Measurements from ENCODE around the gene NR6A1.

NR6A1 gene

DNA sequence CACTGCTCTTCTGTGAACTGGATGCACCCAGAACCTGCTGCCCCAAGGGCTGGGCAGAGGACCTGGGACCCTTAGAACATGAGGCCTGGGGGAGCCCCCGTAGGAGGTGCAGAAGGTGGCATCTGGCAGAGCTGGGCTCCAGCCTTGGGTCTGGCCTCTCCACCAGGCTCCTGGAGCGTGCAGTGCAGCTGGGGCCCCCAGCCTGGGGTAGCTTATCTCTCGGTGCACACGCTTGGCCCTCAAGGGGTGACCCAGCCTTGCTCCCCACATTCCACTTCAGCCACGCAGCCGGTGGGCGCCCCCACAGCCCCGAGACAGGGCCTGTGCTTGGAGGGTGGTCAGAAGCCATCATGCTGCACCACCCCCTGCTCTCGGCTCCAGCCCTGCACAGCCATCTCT is 258.3 kb downstream of the NR6A1 start:
- no peak for DNase-seq

DNA sequence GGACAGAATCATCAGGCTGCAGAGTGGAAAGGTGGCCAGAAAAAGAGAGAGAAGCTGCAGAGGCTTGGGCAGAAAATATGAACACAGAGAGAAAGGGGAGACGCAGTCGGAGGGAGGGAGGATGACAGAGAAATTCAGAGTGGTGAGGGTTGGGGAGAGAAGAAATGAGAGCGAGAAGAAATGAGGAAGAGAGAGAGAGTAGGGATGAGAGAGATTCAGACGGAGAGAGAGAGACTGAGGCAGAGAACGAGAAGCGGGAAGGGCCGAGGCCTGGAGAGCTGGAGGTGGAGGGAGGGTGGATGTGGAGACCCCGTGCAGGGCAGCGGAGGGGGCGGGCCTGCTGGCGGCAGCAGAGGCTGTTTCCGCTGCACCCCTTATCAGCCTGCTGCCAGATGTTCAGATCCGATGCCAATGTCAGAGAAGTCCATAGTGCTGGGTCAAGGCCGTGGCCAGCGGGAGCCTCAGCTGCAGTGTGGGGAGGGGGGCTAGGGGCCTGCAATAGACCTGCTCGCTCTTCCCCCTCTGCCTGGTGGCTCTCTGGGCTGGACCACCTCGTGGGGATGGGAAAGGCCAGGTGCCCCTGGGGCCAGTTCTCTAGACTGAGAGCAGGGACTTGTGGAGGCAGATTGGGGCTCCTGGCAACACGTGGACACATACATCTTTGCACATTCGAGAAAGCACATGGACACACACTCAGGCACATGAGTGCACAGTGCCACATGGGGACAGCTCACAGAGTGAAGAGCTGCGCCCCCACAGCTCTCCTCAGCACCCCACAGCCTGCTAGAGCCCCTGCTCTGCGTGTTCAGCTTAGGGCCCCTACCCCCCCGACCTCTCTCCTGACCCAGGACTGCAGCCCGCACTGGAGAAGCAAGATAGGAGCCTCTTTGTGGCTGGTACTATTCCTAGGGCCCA is 259.0 kb downstream of the NR6A1 start:
- DNase-seq, result no peak

DNA sequence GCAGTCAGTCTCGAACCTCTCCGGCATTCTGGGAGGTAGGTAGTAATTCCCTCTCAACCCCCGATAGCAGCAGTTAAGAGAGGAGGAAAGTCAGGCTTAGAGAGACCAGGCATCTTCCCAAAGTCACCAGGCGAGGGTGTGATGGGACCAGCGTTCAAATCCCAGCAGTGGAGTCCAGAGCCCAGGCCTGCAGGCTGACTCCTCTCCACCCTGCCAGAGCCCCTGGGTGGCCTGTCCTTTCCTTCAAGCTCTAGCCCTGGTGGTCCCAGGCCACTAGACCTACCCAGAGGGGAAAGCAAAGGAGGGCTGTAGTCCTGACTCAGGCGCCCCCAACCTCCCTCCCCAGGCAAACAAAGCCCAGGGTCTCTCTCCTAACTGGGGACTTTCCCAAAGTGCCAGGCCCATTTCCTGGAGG is 259.7 kb downstream of the NR6A1 start:
- no peak for DNase-seq

DNA sequence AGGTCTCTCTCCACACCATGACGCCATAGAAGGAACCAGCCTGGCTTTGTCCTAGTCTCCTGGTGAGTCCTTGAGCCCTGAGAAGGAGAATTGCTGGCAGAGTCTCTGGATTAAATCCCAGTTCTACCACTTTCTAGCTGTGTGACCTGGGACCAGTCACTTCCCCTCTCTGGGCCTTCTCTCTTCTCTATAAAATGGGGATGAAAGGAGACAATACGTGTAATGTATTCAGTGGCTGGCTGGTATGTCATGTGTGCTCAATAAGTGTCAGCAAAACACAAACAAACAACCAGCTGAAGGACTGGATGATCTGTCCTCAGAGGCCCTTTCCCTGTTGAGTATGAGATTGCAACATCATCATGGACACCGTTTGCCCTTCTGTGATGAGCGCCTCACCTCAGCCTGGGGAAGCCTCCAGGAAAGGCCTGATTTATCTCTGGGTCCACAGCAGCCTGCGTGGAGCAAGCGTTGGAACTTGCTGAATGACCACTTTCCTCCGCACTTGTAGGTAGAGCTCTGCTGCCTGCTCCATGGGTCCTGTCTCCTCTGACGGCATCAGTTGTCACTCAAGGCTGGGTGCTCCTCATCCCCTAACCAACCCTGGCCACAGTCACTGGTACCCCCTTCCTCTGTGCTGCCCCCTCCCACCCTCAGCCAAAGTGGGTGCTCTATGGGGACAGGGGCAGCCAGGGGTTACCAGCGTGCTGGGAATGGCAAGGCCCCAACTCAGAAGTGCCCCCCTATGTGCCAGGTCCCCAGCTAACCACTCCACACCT is 260.3 kb downstream of the NR6A1 start:
- no peak for DNase-seq

DNA sequence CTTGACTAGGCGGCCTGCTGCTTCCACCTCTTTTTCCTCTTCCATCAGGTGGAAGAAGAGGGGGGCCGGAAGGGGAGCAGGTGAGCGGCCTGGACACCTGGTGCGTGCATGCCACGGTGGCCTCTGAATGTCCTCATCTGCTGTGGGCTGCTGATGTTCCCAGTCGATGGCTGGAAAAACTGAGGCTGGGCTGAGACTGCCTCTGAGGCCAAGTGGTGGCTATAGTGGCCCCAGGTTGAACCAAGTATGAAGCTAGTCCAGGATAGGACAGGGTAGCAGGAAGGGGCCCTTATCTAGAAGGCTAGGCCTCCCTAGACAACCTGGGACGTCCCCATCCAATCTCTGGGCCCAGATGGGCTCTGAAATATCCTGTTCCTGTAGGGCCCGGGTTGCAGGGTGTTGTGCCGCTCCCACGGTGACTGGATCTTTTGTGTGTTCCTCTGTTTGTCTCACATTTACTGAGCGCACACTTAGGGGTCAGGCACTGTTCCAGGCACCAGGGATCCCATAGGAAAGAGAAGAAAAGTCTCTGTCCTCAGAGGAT is 263.2 kb downstream of the NR6A1 start:
- DNase-seq, result no peak

DNA sequence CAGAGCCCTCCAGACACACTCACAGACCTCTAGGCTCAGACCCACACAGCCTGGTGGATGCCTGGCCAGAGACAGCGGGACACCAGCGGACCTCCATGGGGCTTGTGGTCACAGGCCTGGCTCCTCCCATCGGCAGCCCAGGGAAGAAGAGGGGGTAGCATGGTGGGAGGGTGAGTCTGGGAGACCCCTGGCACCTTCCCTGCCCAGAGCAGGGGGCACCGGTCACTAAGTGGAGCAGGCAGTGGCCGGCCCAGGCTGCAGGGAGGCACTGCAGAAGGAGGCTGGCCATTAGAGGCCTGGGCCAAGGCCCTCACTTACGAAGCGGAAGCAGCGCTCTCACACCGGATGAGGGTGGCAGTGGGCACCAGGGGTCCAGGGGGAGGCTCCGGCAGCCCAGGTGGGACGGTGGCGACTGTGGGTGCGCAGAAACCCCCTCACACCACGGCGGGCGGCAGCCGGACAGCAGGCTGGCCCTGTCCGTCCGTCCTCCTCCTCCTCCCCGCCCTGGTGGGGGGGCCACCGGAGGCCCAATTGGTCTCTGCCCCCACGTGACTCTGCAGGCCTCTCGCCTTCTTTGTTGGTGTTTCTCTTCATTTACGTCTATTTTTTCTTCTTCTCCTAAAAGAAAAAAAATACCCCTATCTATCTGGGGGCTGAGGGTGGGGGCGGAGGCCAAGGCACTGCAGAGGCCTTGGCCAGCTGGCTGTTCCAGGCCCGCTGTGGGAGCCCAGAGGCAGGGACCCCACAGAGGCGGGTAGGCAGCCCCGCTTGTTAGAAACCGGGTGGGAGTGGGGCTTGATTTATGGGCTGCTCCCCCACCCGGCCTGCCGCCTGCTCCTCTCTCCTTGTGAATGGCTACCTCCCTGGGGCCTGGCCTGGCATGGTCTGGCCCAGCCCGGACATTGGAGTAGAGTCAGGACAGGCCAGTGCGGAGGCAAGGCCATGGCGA is 263.9 kb downstream of the NR6A1 start, which contains the start of gene NR5A1:
NR5A1 (minus strand) TSS at position 469 of the 949 bp plus-strand sequence. CDS start 4,004 bp downstream, outside the sequence.
- DNase-seq, result no peak

DNA sequence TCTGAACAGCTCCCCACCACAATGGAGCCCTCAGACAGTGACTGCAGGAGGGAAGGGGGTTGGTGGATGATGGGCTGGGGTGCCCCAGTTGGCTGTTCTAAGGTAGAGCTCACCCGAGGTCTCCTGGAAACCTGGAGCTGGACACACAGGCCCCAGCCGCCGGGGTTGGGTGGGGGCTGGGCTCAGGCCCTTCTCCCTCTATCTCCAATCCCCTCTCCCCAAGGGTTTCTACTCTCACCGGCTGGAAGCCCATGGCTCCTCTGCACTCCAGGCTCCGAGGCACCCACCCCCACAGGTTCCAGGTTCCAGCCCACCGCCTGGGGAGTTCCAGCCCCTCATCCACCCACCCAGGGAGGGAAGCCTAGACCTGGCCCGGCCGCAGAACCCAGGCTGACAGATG is 264.7 kb downstream of the NR6A1 start:
- DNase-seq, result no peak

DNA sequence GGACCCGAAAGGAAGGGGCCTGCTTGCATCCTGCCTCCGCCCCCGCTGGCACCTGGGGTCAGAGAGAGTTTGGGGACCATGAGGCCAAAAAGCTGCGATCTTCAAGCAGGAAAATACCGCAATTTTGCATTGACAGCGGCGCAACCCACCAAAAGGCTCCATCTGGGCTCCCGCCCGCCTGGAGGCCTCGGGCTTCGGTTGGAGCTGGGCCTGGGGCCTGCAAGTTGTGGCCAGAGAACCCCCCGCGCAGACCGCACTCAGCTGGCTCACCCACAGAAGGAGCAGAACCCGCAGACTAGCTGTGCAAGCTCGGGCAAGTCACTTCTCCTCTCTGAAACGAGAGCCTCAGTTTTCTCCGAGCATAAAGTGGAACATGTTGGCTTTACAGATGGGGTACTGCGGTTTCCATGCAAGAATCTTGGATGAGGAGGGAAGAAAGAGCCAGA is 265.2 kb downstream of the NR6A1 start:
- no peak for DNase-seq

DNA sequence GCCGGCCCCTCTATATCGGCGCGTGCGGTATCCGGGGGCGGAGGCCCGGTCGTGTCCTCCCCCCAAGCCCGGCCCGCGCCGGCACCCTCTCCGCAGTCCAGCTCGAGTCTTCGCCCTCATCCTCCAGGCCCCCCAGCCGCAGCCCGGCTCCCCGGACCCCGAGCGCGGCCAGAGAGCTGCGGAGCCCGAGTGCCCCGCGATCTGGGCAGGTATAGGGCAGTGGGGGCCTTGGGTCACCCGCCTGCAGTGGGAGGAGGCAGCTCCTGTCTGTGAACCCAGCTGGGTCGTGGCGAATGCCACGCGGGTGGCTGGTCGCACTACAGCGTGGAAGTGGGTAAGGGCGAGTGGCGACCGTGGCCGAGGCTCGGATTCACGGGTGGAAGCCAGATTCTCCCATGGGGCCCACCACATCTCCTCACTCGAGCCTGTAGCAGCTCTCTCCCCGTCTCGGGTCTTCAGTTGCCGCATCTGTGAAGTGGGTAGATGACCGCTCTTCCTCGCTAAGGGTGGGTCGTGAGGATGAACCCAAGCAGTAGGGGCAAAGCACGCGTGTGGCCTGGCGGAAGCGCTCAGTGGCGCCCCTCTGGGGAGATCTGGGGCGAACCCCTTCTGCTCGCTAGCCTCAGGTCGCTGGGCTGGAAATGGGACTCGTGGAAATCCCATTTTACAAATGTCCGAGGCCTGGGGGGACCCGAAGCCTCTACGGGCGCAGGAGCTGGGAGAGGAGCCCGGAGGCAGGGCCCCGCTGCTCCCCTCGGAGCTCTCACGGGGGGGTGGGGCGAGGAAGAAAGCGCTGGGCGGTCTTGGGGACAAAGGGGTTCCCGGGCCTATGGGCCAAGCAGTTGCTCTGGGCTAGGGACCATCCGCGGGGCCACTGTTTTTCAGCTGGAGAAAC is 265.9 kb downstream of the NR6A1 start:
- DNase-seq, result no peak

DNA sequence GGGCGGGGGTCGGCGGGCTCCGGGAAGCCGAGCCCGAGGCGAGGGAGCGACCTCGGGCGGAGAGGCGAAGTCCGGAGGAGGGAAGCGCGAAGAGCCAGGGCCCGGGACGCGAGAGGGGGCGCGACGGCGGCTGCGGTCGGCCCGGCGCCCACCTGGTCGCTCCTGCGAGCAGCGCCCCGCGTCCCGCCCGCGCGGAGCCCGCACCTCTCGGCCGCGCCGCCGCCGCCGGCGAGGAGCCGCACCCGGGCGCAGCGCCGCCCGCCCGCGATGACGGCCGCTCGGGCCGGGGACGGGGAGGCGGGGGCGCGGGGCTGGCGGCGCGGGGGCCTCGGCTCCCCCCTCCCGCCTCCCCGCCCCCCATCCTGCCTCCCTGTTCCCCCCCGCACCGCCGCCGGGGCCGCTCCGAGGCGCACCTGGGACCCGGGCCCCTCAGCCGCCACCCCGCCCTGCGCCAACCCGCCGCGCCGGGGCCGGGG is 266.5 kb downstream of the NR6A1 start:
- DNase-seq, result no peak

DNA sequence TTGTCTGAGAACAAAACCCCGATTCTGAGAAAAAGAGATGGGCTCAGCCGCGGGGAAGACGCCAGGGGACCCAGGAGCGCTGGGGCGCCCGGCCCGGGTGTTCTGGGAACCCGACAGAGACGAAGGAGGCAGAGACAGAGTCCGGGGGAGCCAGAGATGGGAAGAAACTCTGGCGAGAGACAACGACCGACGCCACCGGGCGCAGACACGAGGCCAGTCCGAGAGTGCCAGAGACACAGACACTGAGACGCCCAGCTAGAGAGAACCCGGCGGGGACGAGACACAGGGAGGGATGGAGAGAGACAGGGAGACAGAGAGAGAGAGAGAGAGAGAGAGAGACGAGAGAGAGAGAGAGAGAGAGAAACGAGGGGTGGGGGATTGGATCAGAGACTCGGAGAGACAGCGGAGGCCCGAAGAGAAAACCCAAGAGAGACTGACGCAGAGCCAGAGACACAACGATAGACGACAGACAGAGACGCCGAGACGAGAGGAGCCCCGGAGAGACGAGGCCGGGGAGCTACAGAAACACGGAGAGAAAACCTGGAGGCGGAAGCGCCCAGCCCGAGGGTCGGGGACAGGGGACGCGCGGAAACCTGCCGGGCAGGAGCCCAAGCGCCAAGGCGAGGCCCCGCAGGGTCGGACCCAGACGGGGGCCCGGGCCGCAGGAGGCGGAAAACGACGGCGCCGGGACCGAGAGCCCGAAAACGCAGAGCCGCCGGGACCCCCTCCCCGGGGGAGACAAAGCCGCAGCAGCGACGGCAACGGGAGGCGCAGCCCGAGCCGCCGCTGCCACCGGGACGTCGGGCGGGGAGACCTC is 267.2 kb downstream of the NR6A1 start:
- no peak for DNase-seq

DNA sequence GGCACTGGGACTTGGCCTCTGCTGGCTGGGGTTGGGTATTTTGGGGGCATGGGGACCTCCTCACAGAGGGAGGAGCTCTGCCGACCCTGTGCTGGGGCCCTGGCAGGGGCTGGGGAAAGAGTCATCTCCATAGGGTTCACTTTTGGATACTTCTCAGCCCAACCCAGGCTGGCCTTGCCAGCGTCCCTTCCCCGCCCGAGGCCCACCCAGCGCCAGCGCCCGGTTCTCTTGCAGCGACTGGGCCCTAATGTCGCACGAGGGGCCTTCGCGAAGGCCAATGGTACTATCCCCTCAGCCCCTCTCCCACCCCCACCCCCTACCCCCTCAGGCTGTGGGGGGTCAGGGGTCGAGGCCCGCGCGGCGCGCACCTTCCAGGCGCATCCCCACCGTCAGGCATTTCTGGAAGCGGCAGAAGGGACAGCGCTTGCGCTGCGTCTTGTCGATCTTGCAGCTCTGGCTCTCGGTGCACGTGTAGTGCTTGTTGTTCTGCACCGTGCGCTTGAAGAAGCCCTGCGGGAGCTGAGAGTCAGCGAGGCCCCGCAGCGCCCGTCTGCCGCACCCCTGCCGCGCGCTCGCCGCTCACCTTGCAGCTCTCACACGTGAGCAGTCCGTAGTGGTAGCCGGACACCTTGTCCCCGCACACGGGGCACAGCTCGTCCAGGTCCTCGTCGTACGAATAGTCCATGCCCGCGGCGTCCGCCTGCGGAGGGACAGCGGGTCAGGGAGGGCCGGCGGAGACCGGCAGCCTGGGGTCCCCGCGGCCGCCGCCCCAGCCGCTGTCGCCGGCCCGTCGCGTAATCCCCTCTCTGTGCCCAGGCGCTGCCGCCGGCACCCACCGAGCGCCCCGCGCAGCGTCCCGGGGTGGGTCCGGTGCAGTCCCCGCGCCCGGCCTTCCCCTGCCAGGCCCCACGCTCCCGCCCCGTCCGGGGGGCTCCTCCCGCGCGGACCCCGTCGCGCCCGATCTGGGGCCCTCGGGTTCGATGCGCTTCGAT is 268.1 kb downstream of the NR6A1 start:
- DNase-seq, result no peak

DNA sequence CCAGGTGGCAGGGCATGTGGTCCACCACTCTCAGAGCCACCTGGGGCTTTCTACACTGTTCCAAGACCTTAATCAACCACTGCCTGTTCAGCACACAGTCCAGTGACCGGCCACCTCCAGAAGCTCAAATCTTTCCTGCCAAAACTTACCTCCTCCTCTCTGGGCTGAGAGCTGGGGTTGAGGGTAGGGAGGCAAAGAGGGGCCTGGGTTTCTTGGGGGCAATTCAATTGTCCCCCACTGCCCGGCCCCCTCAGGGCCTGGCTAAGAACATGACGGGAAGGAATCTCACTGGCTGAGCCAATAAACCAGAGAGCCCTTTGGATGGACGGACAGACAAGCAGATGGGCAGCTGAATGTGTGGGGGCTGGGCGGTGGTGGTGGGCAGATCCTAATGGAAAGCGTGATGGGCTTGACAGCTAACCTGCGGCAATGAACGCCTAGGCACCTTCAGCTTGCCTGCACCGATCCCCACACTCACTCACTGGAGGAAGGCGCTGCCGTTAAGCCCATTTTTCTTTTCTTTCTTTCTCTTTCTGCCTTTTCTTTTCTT is 269.3 kb downstream of the NR6A1 start:
- no peak for DNase-seq

DNA sequence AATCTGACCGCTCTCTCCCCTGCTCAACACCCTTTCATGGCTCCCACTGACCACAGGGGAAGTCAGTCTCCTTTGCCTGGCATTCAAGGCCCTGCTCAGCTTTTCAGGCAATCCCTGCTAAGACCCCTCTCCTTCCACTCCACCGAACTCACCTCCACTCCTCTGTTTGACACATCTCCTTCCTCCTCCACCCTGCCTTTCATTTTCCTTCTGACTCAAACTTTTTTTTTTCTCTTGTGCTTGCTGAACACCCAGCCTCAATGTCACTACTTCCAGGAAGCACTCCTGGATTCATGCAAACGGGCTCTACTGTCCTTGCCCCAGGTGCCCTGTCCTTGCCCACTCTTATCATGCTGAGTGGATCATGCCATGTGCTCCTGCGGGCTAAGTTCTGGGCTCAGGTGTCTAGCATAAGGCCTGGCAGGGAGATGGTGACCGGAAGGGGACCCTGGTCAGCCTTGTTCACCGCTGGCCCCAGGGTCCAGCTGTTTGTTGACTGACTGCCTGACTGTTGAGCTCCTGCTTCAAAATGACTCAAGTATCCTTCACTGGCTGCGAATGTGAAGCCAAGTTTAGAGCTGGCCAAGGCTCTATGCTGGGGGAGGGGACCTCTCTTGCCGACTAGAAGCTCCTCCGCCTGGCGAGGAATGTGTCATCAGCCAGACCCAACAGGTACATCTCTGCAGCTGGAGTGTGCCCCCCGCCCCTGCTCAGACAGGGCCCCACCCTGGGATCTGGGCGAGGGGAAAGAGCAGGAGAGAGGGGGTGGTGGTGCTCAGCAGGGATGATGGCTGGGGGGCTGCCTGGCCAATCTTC is 270.1 kb downstream of the NR6A1 start:
- no peak for DNase-seq

DNA sequence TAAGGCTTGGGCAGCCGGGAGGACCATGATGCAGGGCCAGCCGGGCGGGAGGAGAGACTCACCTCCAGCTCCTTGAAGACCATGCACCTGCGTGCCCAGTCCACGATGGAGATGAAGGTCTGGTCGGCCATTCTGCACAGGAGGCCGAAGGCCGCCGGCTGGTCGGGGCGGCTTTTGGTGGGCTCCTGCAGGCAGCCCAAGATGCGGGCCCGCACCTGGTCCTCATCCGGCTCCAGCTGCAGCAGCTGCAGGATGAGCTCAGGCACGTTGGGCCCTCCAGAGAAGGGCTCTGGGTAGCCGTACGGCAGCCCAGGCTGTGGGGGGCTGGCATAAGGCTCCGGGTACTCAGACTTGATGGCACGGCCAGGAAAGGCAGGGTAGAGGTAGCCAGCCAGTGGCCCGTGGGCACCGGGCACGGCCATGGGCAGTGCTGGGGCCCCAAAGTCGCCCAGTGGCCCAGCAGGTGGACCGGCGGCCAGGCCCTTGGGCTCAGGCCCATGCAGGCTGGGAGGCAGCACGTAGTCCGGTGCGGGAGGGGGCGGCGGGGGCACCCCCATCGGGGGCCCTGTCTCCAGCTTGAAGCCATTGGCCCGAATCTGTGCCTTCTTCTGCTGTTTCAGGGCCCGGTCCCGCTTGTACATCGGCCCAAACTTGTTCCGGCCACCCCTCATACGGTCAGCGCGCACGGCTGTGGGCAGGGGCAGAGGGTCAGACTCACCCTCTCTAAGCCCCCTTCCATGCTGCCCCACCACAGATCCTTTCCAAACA is 270.9 kb downstream of the NR6A1 start:
- no peak for DNase-seq

DNA sequence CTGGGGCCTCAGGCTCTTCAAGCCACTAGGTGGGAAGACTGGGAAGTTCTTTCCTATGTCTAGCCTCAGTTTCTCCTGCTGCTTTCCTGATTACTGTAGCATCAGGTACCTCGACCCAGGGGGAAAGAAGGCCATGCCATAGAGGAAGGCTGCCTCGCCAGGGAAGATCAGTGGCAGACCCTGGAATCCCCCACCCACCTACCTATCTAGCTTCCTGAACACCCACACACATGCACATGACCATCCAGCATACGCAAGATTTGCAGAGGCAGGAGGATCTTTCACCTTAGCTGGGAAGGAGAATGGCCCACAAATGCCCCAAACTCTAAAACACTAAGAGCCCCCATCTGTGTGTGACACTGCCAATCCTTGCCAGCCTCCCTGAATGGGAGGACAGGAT is 271.9 kb downstream of the NR6A1 start:
- no peak for DNase-seq

All from DMS79 treated with DMSO at 0.1 percent for 48 hours (cell line).